ENCODE results near the gene EBLN1. TPM values are rescaled to one million over a fixed set of nuclear protein-coding genes. Genes with fewer than 3 reads are reported as not detected.

EBLN1 gene
- total and polyA plus RNA-seq, 2 experiments from 2014 or later, result not detected

DNA sequence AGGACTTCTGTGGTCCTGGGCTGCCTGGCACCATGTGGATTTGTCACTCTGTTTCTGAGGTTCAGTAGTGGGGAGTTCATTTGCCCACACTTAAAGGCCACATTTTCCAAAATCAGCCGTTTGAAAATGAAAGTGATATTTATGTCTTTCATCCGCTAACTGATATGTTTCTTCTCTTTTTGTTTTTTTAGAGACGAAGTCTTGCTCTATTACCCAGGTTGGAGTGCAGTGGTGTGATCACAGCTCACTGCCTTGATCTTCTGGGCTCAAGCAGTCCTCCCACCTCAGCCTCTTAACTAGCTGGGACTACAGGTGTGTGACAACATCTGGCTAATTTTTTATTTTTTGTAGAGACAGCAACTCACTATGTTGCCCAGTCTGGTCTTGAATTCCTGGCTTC, 58.6 kb downstream of the EBLN1 start:
- TF ChIP-seq, protein P1, sequence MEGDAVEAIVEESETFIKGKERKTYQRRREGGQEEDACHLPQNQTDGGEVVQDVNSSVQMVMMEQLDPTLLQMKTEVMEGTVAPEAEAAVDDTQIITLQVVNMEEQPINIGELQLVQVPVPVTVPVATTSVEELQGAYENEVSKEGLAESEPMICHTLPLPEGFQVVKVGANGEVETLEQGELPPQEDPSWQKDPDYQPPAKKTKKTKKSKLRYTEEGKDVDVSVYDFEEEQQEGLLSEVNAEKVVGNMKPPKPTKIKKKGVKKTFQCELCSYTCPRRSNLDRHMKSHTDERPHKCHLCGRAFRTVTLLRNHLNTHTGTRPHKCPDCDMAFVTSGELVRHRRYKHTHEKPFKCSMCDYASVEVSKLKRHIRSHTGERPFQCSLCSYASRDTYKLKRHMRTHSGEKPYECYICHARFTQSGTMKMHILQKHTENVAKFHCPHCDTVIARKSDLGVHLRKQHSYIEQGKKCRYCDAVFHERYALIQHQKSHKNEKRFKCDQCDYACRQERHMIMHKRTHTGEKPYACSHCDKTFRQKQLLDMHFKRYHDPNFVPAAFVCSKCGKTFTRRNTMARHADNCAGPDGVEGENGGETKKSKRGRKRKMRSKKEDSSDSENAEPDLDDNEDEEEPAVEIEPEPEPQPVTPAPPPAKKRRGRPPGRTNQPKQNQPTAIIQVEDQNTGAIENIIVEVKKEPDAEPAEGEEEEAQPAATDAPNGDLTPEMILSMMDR (IDR thresholded peaks at IDR 0.05; ENCODE audit: poor library complexity), result no peak
- no peak for TF ChIP-seq EZH2phosphoT487 (IDR thresholded peaks at IDR 0.05; ENCODE audit: low read depth, severe bottlenecking, unreplicated experiment)
- TF ChIP-seq EZH2 (IDR thresholded peaks at IDR 0.05; ENCODE audit: borderline replicate concordance), result no peak
- H3K9me2 ChIP-seq (replicated peaks; ENCODE audit: insufficient read depth), result no peaks in the 10 kb centered on the region
- H3K27me3 ChIP-seq, result no peaks in the 10 kb centered on the region
- H3K4me1 ChIP-seq (ENCODE audit: insufficient read depth), result no peaks in the 10 kb centered on the region
- H3K27ac ChIP-seq, result no peak overlapping the region
- WGBS (ENCODE audit: low lambda C conversion rate, missing lambda C conversion rate), result 94% methylated on average over 3 of the region's 3 CpGs
- H4K20me1 ChIP-seq (ENCODE audit: insufficient read depth, poor library complexity, severe bottlenecking), result no peaks in the 10 kb centered on the region
- no peak overlapping the region for H3K4me3 ChIP-seq
- H3K36me3 ChIP-seq (replicated peaks; ENCODE audit: insufficient read depth, low read depth), result no peaks in the 10 kb centered on the region
- H2AFZ ChIP-seq, result no peak overlapping the region
- no peak for DNase-seq (ENCODE audit: low spot score)
- no peaks in the 10 kb centered on the region for H3K79me2 ChIP-seq
- no peaks in the 10 kb centered on the region for H3K9me3 ChIP-seq (ENCODE audit: low read depth)
- no peak overlapping the region for H3K4me2 ChIP-seq

Other genes with a start within 250 kb of the EBLN1 start
- gene DNAJC1, start 214.3 kb downstream of the EBLN1 start, total RNA-seq, result 62.5 and 64.6 TPM in 2 replicates
- 91.7 and 117 TPM in 2 replicates for gene DNAJC1, start 214.3 kb downstream of the EBLN1 start, polyA plus RNA-seq
- gene COMMD3, start 98.4 kb upstream of the EBLN1 start, total RNA-seq, result 50.1 and 55.1 TPM in 2 replicates
- gene COMMD3, start 98.4 kb upstream of the EBLN1 start, polyA plus RNA-seq, result 91.2 and 92.3 TPM in 2 replicates
- 49.1 and 59.8 TPM in 2 replicates for gene BMI1, start 103.1 kb upstream of the EBLN1 start, total RNA-seq
- gene BMI1, start 103.1 kb upstream of the EBLN1 start, polyA plus RNA-seq, result 23.5 and 25.5 TPM in 2 replicates
- gene SPAG6, start 127.5 kb upstream of the EBLN1 start, total RNA-seq, result 0.17 and 0.28 TPM in 2 replicates
- gene SPAG6, start 127.5 kb upstream of the EBLN1 start, polyA plus RNA-seq, result 0.24 TPM in 1 of 2 replicates, not detected in the other